Measurements from ENCODE around the gene MIP.
"Not testable (repeated sequence)": the region's sequence is repeated elsewhere in the genome, so short reads cannot be mapped to it uniquely, and the experiment has no call there.

The MIP gene

DNA sequence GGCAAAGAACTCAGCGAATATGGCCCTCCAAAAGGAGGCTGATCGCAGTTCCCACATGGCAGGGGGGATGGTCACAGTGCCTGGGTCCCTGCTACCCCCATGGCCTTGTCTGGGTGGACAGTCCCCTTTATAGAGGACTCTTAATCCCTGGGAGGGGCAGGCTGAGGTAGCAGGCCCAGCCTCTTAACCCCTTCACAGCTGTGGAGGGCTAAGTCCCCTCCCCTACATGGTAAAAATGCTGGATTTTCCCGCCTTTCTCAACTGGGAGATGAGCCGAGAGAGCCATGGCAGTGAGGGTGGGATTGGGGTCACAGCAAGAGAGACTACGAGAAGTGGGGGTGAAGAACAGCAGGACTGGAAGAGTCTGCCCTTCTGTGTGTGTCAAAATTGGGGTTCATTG, at the start of gene MIP:
MIP (minus strand) TSS at position 101 of the 400 bp plus-strand sequence; CDS start at position 57, 44 bp downstream.
- DNase-seq (ENCODE audit: low read depth in 2 of 2): no peak

DNA sequence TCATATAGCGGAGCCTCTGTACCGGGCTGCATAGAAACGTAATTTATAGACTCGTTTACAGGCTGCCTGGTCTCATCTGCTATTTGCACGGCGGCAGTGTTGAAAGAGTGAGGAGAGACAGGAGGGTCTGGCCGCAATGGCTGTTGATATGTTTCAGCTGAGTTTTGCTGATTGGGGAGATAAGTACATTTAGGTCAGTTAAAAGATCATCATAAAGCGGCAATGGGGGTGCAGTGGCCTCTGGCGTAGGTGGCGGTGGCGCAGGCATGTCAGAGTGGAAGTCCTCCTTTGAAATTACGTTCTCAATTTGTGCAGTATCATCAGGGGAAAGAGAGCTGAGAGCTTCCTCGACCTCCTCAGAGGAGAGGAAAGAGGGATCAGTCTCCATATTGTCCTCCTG, 45.4 kb upstream of the MIP start:
- DNase-seq (ENCODE audit: low read depth in 2 of 2): not testable (repeated sequence)

DNA sequence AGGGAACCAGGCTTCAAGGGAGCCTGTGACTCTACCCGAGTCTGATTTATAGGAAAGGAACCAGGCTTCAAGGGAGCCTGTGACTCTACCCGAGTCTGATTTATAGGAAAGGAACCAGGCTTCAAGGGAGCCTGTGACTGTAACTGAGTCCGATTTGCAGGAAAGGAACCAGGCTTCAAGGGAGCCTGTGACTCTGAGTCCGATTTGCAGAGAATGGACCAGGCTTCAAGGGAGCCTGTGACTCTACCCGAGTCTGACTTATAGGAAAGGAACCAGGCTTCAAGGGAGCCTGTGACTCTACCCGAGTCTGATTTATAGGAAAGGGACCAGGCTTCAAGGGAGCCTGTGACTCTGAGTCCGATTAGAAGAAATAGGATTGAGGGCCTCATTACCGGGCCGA, 45.0 kb upstream of the MIP start:
- not testable (repeated sequence) for DNase-seq (ENCODE audit: low read depth in 2 of 2)

DNA sequence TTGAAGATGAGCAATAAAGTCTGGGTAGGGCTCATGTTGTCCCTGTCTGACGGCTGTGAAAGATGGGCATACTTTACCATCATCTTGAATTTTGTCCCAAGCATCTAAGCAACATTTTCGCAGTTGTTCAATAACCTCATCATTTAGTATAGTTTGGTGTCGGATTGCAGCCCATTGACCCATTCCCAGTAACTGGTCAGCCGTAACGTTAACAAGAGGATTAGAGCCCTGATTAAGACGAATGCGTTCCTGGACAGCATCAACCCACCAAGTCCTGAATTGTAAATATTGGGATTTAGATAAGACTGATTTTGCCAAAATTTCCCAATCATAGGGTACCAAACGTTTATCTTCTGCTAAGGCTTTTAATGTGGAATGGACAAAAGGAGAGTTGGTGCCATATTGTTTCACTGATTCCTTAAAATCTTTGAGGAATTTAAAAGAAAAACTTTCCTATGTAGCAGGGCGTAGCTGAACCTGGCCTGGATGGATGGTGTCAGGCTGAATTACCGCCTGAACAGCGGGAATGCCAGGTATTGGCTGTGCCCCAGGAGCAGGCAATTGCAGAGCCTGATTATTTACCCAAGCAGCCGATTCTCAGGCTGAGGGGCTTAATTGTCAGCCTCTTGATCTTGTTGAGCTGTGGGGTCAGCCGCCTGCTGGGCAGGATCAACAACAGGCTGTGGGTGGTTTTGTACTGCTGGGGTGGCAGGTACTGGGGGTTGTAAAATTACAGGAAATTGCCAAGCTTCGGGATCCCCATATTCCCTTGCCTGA, 43.9 kb upstream of the MIP start:
- DNase-seq (ENCODE audit: low read depth in 2 of 2): not testable (repeated sequence)

DNA sequence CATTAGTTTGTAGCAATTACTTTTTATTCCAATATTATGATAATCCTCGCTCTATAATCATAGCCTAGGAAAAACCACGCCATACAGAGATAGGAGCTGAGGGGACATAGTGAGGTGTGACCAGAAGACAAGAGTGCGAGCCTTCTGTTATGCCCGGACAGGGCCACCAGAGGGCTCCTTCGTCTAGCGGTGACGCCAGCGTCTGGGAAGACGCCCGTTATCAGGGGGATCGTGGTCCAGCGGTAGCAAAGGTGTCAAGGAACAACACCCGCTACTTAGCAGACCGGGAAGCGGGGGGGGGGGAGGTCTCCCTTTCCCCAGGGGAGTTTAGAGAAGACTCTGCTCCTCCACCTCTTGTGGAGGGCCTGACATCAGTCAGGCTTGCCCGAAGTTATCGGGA, 42.2 kb upstream of the MIP start:
- not testable (repeated sequence) for DNase-seq (ENCODE audit: low read depth in 2 of 2)

DNA sequence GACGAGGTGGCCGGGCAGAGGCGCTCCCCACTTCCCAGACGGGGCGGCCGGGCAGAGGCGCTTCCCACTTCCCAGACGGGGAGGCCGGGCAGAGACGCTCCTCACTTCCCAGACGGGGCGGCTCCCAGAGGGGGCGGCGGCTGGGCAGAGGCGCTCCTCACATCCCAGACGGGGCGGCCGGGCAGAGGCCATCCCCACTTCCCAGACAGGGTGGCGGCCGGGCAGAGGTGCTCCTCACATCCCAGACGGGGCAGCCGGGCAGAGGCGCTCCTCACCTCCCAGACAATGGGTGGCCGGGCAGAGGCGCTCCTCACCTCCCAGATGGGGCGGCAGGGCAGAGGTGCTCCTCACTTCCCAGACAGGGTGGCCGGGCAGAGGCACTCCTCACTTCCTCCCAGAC, 40.0 kb upstream of the MIP start:
- not testable (repeated sequence) for DNase-seq (ENCODE audit: low read depth in 2 of 2)

DNA sequence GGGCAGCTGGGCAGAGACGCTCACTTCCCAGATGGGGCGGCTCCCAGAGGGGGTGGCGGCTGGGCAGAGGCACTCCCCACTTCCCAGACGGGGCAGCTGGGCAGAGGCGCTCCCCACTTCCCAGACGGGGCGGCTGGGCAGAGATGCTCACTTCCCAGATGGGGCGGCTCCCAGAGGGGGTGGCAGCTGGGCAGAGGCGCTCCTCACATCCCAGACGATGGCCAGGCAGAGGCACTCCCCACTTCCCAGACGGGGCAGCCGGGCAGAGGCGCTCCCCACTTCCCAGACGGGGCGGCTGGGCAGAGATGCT, 39.6 kb upstream of the MIP start:
- not testable (repeated sequence) for DNase-seq (ENCODE audit: low read depth in 2 of 2)

DNA sequence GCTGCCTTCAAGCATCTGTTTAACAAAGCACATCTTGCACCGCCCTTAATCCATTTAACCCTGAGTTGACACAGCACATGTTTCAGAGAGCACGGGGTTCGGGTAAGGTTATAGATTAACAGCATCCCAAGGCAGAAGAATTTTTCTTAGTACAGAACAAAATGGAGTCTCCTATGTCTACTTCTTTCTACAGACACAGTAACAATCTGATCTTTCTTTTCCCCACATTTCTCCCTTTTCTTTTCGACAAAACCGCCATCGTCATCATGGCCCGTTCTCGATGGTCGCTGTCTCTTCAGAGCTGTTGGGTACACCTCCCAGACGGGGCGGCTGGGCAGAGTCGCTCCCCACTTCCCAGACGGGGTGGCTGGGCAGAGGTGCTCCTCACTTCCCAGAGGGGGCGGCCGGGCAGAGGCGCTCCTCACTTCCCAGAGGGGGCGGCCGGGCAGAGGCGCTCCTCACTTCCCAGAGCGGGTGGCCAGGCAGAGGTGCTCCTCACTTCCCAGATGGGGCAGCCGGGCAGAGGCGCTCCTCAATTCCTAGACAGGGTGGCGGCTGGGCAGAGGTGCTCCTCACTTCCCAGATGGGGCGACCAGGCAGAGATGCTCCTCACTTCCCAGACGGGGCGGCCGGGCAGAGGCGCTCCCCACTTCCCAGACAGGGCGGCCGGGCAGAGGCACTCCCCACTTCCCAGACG, 39.1 kb upstream of the MIP start:
- DNase-seq (ENCODE audit: low read depth in 2 of 2): not testable (repeated sequence)

DNA sequence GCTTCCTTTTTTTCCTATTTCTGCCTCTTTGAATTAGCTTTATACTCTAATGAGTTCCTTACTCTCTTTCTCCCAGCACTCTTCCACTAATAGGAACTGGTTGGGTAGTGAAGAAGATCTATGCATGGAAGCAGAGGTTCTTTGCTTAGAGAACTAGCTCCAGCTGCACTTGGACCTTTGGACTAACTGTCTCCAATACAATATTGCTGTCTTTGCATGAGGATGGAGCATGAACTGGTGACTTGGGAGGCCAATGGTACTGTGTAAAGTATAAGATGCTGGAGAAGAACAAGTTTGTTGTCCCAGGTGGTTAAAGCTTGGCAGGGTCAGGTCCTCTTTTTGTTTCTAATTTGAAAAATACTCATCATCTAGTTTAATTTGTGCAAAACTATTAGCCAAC, 35.9 kb upstream of the MIP start:
- no peak for DNase-seq (ENCODE audit: low read depth in 2 of 2)

DNA sequence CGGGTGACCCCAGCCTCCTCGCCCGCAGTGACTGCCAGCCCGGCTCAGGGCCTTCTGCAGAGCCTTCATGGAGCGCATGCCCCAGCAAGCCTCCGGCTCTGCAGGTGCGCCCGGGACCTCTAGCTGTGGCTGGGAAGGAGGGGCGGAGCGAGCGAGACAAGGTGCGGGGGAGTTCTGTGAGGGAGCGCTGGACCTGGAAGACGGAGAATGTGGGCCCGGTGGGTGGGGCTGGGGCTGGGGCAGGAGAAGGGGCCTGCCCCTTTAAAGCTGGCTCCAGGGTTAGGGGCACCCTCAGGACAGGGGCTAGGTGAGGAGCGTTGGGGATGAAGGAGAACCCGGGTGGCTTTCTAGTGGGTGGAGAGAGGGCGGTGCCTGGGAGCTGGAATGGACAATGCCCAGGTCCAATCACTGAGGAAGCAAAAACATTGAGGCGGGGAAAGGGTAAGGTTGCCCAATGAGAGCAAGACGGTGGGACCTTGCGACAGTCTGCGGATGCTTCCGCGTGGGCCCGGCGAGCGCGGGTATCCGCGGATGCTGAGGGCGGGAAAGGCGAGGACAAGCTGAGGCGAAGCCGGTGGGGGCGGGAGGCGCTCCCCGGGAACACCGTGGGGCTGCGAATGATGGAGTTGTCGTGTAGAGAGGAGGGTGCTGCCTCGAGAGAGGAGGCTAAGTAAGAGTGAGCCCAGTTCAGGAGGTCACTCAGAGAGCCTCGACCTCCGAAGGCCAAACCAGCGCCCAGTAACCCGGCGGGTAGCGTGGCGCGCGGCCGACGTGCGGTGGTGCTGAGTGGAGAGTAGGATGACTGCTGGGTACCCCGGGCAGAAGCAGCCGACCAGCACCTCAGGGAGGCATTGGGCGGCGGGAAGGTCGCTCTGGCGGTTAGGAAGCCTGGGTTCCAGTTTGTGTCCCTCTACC, 33.8 kb upstream of the MIP start, which contains the start of gene GLS2:
GLS2 (minus strand) TSS at position 121 of the 915 bp plus-strand sequence; CDS start at position 78, 43 bp downstream.
- peak; percentile 48 to 53 for DNase-seq (ENCODE audit: low read depth in 2 of 2)

DNA sequence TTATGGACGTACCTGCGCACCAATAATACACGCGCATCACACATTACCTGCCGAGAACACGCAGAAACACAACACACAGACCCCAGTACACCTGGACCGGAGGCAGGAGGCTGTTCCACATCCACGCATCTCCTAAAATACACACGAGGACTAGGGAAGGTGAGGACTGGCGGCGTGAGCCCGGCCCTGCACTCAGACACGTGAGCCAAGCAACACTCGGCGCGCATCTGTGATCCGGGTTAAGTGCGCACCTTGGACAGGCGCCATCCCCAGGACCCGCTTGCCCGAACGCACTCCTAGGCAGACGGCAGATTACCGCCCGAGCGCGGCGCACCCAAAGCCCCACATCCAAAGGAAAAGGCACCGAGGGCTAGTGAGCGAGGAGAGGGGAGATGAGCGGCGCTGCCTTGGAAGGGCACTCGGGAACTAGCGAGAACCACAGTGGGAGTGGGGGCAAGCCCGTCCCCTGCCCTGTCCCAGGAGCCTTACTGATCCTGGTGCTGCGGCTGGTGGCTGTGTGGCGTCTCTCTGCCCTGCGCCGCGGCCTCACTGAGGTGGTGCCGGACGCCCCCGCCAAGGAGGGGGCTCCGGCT, 33.1 kb upstream of the MIP start:
- DNase-seq (ENCODE audit: low read depth in 2 of 2): no peak

DNA sequence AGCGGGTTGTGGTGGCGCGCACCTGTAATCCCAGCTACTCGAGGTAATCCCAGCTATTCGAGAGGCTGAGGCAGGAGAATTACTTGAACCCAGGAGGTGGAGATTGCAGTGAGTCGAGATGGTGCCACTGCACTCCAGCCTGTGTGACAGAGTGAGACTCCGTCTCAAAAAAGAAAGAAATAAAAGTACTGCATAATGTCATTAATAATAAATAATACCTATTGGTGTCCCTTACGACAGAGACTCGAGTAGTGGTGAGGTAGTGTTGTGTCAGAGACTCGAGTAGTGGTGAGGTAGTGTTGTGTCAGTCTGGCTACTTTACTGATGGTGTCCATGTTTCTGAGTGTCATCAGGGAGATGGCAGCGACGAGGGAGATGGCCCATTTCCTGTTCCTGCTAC, 32.2 kb upstream of the MIP start:
- DNase-seq (ENCODE audit: low read depth in 2 of 2): no peak

DNA sequence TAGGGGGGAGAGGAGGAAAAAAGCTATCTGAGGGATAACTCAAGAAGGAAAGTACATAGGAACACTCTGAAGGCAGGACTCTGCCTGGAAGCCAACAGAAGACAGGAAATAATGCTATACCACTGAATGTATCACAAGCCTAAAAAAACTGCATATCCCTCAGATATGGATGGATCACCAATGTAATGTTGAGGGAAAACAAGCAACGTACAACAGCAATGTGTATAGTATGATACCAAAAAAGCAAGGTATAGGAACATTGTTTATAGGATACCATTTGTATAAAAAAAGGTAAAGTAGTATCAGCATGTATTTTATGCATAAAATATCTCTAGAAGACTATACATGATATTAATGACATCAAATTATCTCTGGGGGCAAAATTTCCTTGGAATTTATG, 30.1 kb upstream of the MIP start:
- DNase-seq (ENCODE audit: low read depth in 2 of 2): no peak

DNA sequence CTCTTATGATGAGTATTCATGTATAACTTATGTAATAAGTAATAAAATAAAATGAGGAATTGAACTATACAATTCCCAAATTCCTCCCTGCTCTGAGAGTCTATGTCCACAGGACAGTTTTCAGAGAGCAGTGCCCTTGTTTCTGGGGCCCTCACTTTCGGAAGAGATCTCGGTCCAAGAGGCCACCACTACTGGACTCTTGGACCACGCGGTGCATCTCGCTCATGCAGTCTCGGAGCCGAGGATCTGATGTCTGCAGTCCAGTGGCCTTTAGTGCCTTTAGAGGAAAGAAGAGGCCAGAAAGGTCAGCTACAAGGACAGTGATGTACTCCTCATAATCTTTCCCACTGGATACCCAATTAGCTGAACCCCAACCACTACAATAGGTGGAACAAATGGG, 25.2 kb upstream of the MIP start:
- DNase-seq (ENCODE audit: low read depth in 2 of 2): no peak

DNA sequence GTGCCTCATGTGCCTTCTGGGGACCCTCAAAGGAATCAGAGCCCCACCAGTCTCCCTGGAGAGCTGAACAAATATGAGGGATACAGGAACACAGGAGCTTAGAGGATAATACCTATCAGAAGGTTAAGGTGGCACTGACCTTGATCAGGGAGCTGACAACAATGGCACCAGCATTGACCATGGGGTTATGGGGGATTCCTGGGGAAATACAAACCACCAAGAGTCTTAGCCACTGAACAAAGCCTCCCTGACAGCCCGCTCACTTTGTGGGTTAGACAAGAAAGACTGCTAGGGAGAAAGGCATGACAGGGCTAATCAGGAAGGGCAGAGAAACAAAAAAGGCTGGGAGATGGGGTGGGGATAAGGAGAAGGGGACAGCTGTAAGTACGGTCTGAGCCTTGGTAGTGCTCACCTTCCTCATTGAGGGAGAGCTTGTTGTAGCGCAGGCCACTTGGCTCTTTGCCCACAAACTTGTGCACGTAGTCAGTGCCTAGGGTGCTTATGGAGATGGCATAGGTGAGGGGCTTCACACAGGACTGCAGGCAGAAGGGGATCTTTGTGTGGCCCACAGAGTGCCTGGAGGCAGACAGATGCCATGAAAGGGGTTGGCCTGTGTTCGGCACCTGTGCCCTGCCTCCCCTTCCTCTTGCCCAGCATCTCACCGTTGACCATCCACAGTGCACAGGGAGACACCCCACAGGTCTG, 23.2 kb upstream of the MIP start:
- DNase-seq (ENCODE audit: low read depth in 2 of 2): no peak

DNA sequence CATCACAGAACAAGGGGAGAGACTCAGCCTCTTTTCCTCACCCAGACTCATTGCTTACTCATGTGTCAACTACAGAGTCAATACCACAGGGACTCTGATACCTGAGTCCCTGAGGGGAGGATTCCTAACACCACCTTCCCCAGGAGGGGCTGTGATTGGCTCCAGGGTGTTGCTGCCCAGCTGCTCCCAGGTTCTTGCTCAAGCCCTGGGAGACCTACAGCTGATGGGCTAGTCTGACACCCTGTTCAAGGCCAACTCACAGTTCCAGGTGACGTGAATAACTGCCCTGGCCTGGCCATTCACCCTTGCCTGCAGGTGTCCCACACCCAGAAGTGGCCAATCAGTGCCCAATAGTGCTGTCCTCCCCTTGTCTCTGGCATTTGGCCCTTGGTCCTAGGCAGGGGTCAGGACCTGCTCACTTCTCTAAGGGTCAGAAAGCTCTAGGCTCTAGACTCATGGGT, 22.5 kb upstream of the MIP start:
- DNase-seq (ENCODE audit: low read depth in 2 of 2): no peak

DNA sequence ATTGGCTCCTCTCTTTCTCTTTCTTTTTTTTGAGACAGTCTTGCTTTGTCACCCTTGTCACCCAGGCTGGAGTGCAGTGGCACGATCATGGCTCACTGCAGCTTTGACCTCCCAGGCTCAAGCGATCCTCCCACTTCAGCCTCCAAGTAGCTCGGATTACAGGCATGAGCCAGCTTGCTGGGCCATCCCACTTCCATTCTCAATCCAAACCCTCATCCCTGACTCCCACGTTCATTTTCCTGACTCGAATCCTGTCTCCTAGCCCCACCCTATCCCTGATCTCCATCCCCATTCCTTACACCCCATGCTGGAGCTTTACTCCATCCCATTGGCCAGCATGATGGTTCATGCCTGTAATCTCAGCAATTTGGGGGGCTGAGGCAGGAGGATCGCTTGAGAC, 21.7 kb upstream of the MIP start:
- DNase-seq (ENCODE audit: low read depth in 2 of 2): no peak

DNA sequence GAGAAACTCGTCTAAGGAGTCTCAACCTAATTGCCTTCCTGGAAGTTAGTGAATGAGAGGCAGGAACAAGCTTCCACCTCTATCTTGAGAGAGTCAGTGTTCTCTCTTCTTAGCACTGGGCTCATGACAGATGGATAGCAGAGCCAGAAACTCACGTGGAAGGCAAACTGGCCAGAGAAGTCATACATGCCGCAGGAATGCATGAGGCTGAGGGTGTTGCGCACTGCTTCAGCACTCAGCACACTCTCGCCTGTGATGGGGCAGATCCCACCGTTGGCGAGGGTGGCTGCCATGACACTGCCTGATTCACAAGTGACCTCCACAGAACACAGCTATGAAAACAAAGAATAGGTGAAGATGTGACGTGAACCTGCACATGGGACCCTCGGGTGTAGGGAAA, 19.9 kb upstream of the MIP start:
- no peak for DNase-seq (ENCODE audit: low read depth in 2 of 2)

DNA sequence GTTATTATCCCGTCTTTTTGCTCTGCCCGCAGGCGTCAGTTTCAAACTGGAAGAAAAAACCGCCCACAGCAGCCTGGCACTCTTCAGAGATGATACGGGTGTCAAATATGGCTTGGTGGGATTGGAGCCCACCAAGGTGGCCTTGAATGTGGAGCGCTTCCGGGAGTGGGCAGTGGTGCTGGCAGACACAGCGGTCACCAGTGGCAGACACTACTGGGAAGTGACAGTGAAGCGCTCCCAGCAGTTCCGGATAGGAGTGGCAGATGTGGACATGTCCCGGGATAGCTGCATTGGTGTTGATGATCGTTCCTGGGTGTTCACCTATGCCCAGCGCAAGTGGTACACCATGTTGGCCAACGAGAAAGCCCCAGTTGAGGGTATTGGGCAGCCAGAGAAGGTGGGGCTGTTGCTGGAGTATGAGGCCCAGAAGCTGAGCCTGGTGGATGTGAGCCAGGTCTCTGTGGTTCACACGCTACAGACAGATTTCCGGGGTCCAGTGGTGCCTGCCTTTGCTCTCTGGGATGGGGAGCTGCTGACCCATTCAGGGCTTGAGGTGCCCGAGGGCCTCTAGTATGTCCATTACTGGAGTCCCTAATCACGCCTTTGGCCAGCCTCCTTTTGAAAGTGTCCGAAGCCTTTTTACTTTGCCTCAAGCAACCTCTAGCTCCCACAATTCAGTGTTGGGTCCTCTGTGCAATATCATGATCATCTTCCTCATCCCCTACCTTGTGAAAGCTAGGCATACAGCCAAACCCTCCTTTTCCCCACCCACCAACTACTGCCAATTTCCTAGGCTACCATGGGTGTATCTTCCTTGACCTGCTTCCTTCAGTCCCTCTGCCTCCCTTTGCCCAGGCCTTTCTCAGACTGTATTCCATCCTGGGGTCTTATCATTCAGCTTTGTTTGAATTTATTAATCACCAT, 14.8 kb upstream of the MIP start:
- DNase-seq (ENCODE audit: low read depth in 2 of 2): no peak

Measured in fibroblast of skin of left quadriceps (primary cell).